Endothelial cell of umbilical vein (primary cell): ENCODE data around the gene STYK1. TPM values are rescaled to one million over a fixed set of nuclear protein-coding genes. Genes with fewer than 3 reads are reported as not detected.

Source experiments
- BruUV-seq: library from RNA; stranded (reverse); fragments of 400-500 nt; replicated peaks from 2 replicates; lab custom pipeline; 2021; lab: Mats Ljungman, UMichigan
- CTCF ChIA-PET: fragments of 300-600, 350-600 bp; sonication (Branson Sonifier 250); formaldehyde crosslinking; loops from one replicate; lab custom pipeline; 2021; ENCODE audit warnings: antibody characterized with exemption, inconsistent platforms; lab: Charles Lee
- POLR2A ChIA-PET: fragments of 300-600, 350-600 bp; sonication (Branson Sonifier 250); formaldehyde crosslinking; loops from one replicate; lab custom pipeline; 2021; ENCODE audit warnings: antibody characterized with exemption, inconsistent platforms; lab: Charles Lee
- DNase-seq: peaks from one replicate; pipeline ENCODE4 v3.0.0-alpha.2; 2011; ENCODE audit warnings: low read depth, low spot score
- FAIRE-seq: peaks from 2 replicates; lab custom pipeline; 2011; peaks lifted over from hg19 to GRCh38; lab: Jason Lieb, UNC
- H2AFZ ChIP-seq: 2 replicates; pipeline ENCODE4 v1.6.0; 2012; ENCODE audit warnings: low read depth, low read length, control low read depth, inconsistent platforms
- H3K27ac ChIP-seq: 2 replicates; pipeline ENCODE4 v1.5.1; 2011; ENCODE audit warnings: low read depth, mild to moderate bottlenecking, control low read depth, low read length, moderate library complexity; ENCODE audit not compliant: insufficient read depth
- H3K27me3 ChIP-seq, 2 experiments: 2 replicates each; pipeline versions ENCODE4 v1.6.0 to v1.6.1; 2011; ENCODE audit warnings: low read length in 2 of 2, mixed read lengths in 1 of 2; ENCODE audit not compliant: control insufficient read depth in 2 of 2, insufficient read depth in 2 of 2
- H3K36me3 ChIP-seq, 2 experiments: 2 replicates in 1 of 2; 3 replicates in 1 of 2; pipeline ENCODE4 v1.5.1; 2011; ENCODE audit warnings: low read length in 2 of 2, mild to moderate bottlenecking in 1 of 2, moderate library complexity in 1 of 2; ENCODE audit not compliant: control insufficient read depth in 2 of 2, insufficient read depth in 2 of 2; ENCODE audit errors: extremely low read depth in 1 of 2
- H3K4me1 ChIP-seq: 3 replicates; pipeline ENCODE4 v1.5.1; 2011; ENCODE audit warnings: mild to moderate bottlenecking, low read length; ENCODE audit not compliant: control insufficient read depth, insufficient read depth; ENCODE audit errors: extremely low read depth
- H3K4me2 ChIP-seq: 2 replicates; pipeline ENCODE4 v1.6.1; 2011; ENCODE audit warnings: low read length, control low read depth, mixed read lengths; ENCODE audit not compliant: insufficient read depth
- H3K4me3 ChIP-seq, 3 experiments: fragments of 200-600 bp in 1 of 3; sonication (generic), shearing (Covaris generic) in 1 of 3; replicated peaks in 1 of 3; 2 replicates each; pipeline ENCODE4 v1.5.1; 2011 to 2016; ENCODE audit warnings: control low read depth in 3 of 3, low read length in 3 of 3, mild to moderate bottlenecking in 2 of 3, inconsistent platforms in 1 of 3, low read depth in 1 of 3, moderate library complexity in 1 of 3; ENCODE audit not compliant: insufficient read depth in 1 of 3
- H3K79me2 ChIP-seq: 2 replicates; pipeline ENCODE4 v1.6.0; 2012; ENCODE audit warnings: low read length, inconsistent platforms; ENCODE audit not compliant: control insufficient read depth, insufficient read depth
- H3K9ac ChIP-seq: replicated peaks from 2 replicates; pipeline ENCODE3; 2011; ENCODE audit warnings: low read length, control low read depth; ENCODE audit not compliant: insufficient read depth; ENCODE audit errors: extremely low read depth
- H3K9me1 ChIP-seq: replicated peaks from 3 replicates; pipeline ENCODE4 v1.6.0; 2011; ENCODE audit warnings: mild to moderate bottlenecking, low read length; ENCODE audit not compliant: control insufficient read depth, insufficient read depth; ENCODE audit errors: extremely low read depth
- H3K9me3 ChIP-seq: replicated peaks from 2 replicates; pipeline ENCODE4 v1.5.1; 2012; ENCODE audit warnings: low read length, inconsistent platforms; ENCODE audit not compliant: control insufficient read depth, insufficient read depth
- H4K20me1 ChIP-seq: replicated peaks from 2 replicates; pipeline ENCODE3; 2011; ENCODE audit warnings: mild to moderate bottlenecking, low read length; ENCODE audit not compliant: control insufficient read depth, insufficient read depth; ENCODE audit errors: extremely low read depth
- EZH2 ChIP-seq: IDR thresholded peaks from 2 replicates; pipeline ENCODE4 v1.6.1; 2012; ENCODE audit warnings: borderline replicate concordance, low read depth, mild to moderate bottlenecking, moderate library complexity, low read length, inconsistent platforms; ENCODE audit not compliant: severe bottlenecking
- GATA2 ChIP-seq: IDR thresholded peaks from 2 replicates; pipeline ENCODE4 v1.7.0; 2011; ENCODE audit warnings: low read depth, mild to moderate bottlenecking, moderate library complexity, mixed read lengths, low read length; ENCODE audit not compliant: insufficient read length, insufficient read depth
- MYC ChIP-seq: IDR thresholded peaks from one replicate; pipeline ENCODE4 v1.6.1; 2011; ENCODE audit warnings: mild to moderate bottlenecking, low read depth, low read length
- POLR2A ChIP-seq: IDR thresholded peaks from 2 replicates; pipeline ENCODE4 v1.6.1; 2012; ENCODE audit warnings: low read depth, mild to moderate bottlenecking, control low read depth, low read length
- dilution Hi-C: fragments of 300-500 bp; cut with MboI; formaldehyde crosslinking; loops from one replicate; pipeline ENCODE4 v1.15.0; 2019; ENCODE audit warnings: low sequenced_read_pairs; ENCODE audit not compliant: extremely low pct_ligation_motif_present
- intact Hi-C: fragments of 100-400 bp; cut with micrococcal nuclease; formaldehyde crosslinking; loops from one replicate; pipeline ENCODE4 v1.10.0; 2022
- polyA plus RNA-seq, 4 experiments: library from polyadenylated mRNA; depleted of rRNA in 3 of 4; stranded (reverse) in 3 of 4; unstranded in 1 of 4; fragments of >200 nt; gene quantifications; 2 replicates each; pipeline versions ENCODE4 v1.2.1 to v1.2.3, GENCODE V29; 2011 to 2012; ENCODE audit warnings: missing spikeins in 1 of 4
- total RNA-seq: library from RNA; stranded (reverse); gene quantifications from 2 replicates; pipeline ENCODE4 v1.2.3, GENCODE V29; 2021

The STYK1 gene
- total and polyA plus RNA-seq, 2 donors (not counting 3 experiments of a cell fraction or from before 2014, with no cell fraction given) = 7.7 to 15.2 TPM

DNA sequence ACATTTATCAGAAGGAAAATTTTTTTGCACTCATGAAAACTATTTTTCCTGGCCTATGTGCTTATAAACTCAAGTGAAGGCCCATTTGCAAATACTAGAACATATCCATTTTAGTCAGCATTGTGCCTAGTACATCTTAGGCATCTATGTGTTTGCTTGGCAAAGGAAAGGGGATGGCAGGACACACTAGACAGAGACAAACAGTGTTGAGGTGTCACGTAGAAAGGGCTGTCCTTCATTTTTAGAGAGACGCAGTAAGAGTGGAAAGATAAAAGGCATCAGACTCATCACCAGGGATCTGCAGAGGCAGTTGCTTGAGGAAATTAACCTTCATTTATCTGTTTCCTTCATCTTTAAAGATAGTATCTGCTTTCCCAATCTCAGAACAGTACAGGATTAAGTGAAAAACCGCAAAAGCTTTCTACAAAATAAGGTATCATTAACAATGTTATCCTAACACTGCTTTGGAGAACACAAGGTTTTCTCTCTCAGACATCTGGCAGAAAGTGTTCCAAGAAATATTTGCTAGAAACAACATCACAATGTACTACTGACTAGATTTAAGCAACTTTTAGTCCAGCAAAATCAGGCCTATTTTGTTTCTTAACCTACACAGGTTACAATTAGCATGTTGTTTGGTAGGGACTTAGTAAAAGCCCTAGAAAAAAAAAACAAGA lies 47.3 kb upstream of the STYK1 start:
- Histone ChIP-seq H3K79me2 (peaks cover 73% of the 10 kb centered on the region), H3K4me3 (peak overlapping the region; percentile 17 to 92 (median 88)), H3K36me3 (no peaks in the 10 kb centered on the region), H3K9me1 (no peaks in the 10 kb centered on the region), H3K27ac (peak overlapping the region; percentile 98), H3K9ac (peak overlapping the region; percentile 99), H4K20me1 (peaks cover 4% of the 10 kb centered on the region), H3K4me1 (peaks cover 65% of the 10 kb centered on the region), H2AFZ (no peak overlapping the region), H3K27me3 (no peaks in the 10 kb centered on the region), H3K4me2 (peak overlapping the region; percentile 90), H3K9me3 (no peaks in the 10 kb centered on the region)
- BruUV-seq = TSS peak; percentile 29
- TF ChIP-seq POLR2A (no peak), GATA2 (peak; percentile 31)
- FAIRE-seq = no peak
- dilution Hi-C loops = no loop called here
- CTCF ChIA-PET = no interaction called here
- POLR2A ChIA-PET = no interaction called here
- intact Hi-C loops = loop anchor here (1.0 to 5.0 kb wide), 2 partner anchors 80 to 451 kb away; partner anchors contain the start of gene SMIM10L1
- DNase-seq = peak; percentile 34

GRCh38 chr12:10719482-10719881 lies 45.6 kb upstream of the STYK1 start:
- ChIA-PET CTCF (interaction anchor here (4.3 kb wide), 1 partner anchor 30 kb away, joined by 49 read pairs; no protein-coding TSS in a partner anchor), POLR2A (no interaction called here)
- Histone ChIP-seq H2AFZ (no peak overlapping the region), H4K20me1 (peaks cover 4% of the 10 kb centered on the region), H3K9ac (peak overlapping the region; percentile 99), H3K27ac (peak overlapping the region; percentile 82), H3K4me3 (peak overlapping the region in 2 of 3 experiments; percentile 11 to 88), H3K9me3 (no peaks in the 10 kb centered on the region), H3K9me1 (no peaks in the 10 kb centered on the region), H3K4me1 (peaks cover 72% of the 10 kb centered on the region), H3K4me2 (peak overlapping the region; percentile 90), H3K27me3 (no peaks in the 10 kb centered on the region), H3K79me2 (peaks cover 87% of the 10 kb centered on the region), H3K36me3 (peaks cover 3 to 4% of the 10 kb centered on the region in 2 experiments)
- BruUV-seq = no TSS peak
- dilution Hi-C loops = no loop called here
- intact Hi-C loops = no loop called here
- FAIRE-seq = no peak
- peak; percentile 60 for DNase-seq
- no peak for TF ChIP-seq MYC
- peak; percentile 33 for TF ChIP-seq POLR2A
- no peak for TF ChIP-seq EZH2
- TF ChIP-seq GATA2 = no peak
